Neural progenitor cell (in vitro differentiated cells): ENCODE data around the gene SNAI3. TPM values are rescaled to one million over a fixed set of nuclear protein-coding genes. Genes with fewer than 3 reads are reported as not detected.

Experiments used
- DNase-seq: peaks from one replicate; pipeline ENCODE4 v3.0.0-alpha.2; 2016; ENCODE audit warnings: low spot score
- H2AFZ ChIP-seq: fragments of 200-600 bp; sonication (generic); replicated peaks from 2 replicates; pipeline ENCODE4 v1.6.1; 2016; ENCODE audit warnings: antibody characterized with exemption
- H3F3A ChIP-seq: fragments of 200-600 bp; sonication (generic); 2 replicates; pipeline ENCODE4 v1.6.1; 2016; ENCODE audit warnings: antibody characterized with exemption, low read depth
- H3K27ac ChIP-seq: fragments of 200-600 bp; sonication (generic); 2 replicates; pipeline ENCODE4 v1.5.1; 2016; ENCODE audit warnings: mild to moderate bottlenecking
- H3K27me3 ChIP-seq: fragments of 200-600 bp; sonication (generic); 2 replicates; pipeline ENCODE4 v1.6.1; 2016; ENCODE audit warnings: mild to moderate bottlenecking, moderate library complexity
- H3K36me3 ChIP-seq: fragments of 200-600 bp; sonication (generic); 2 replicates; pipeline ENCODE4 v1.5.1; 2016
- H3K4me1 ChIP-seq: fragments of 200-600 bp; sonication (generic); 2 replicates; pipeline ENCODE4 v1.6.1; 2016; ENCODE audit warnings: mixed run types
- H3K4me2 ChIP-seq: fragments of 200-600 bp; sonication (generic); 2 replicates; pipeline ENCODE4 v1.6.1; 2016
- H3K4me3 ChIP-seq: fragments of 200-600 bp; sonication (generic); 2 replicates; pipeline ENCODE4 v1.5.1; 2016
- H3K79me2 ChIP-seq: fragments of 200-600 bp; sonication (generic); 2 replicates; pipeline ENCODE4 v1.6.1; 2016; ENCODE audit warnings: low read depth
- H3K9ac ChIP-seq: fragments of 200-600 bp; sonication (generic); 2 replicates; pipeline ENCODE4 v1.6.1; 2016
- H3K9me3 ChIP-seq: fragments of 200-600 bp; sonication (generic); 2 replicates; pipeline ENCODE4 v1.5.1; 2016; ENCODE audit warnings: low read depth
- H4K20me1 ChIP-seq: fragments of 200-600 bp; sonication (generic); 2 replicates; pipeline ENCODE4 v1.6.1; 2016; ENCODE audit warnings: low read depth
- H3K27ac Mint-ChIP-seq: 3 replicates; pipeline ENCODE4 v1.8.0; 2021; ENCODE audit warnings: mixed read lengths
- H3K27me3 Mint-ChIP-seq: 2 replicates; pipeline ENCODE4 v1.8.0; 2022; ENCODE audit warnings: low read depth, mild to moderate bottlenecking, inconsistent platforms, moderate library complexity, mixed read lengths; ENCODE audit not compliant: insufficient read depth
- H3K36me3 Mint-ChIP-seq: 3 replicates; pipeline ENCODE4 v1.8.0; 2021; ENCODE audit warnings: mixed read lengths
- H3K4me1 Mint-ChIP-seq: 3 replicates; pipeline ENCODE4 v1.8.0; 2021; ENCODE audit warnings: mixed read lengths
- H3K4me3 Mint-ChIP-seq: 3 replicates; pipeline ENCODE4 v1.8.0; 2021; ENCODE audit warnings: mild to moderate bottlenecking, moderate library complexity, mixed read lengths
- H3K9me3 Mint-ChIP-seq: 3 replicates; pipeline ENCODE4 v1.8.0; 2020; ENCODE audit warnings: mixed read lengths
- EZH2 ChIP-seq: fragments of 200-600 bp; sonication (generic); IDR thresholded peaks from 2 replicates; pipeline ENCODE4 v1.6.1; 2017; ENCODE audit warnings: antibody characterized with exemption, mild to moderate bottlenecking, moderate library complexity
- EZH2phosphoT487 ChIP-seq: fragments of 200-600 bp; sonication (generic); IDR thresholded peaks from 2 replicates; pipeline ENCODE4 v1.6.1; 2017; ENCODE audit warnings: antibody characterized with exemption
- total RNA-seq: library from RNA; depleted of rRNA; stranded (reverse); fragments of >200 nt; gene quantifications from 2 replicates; pipeline ENCODE4 v1.2.3, GENCODE V29; 2015; ENCODE audit warnings: low replicate concordance
- TF ChIP-seq, protein P1 (sequence below): fragments of 200-600 bp; sonication (generic); IDR thresholded peaks from 2 replicates; pipeline ENCODE4 v1.5.1; 2017; ENCODE audit warnings: antibody characterized with exemption, mild to moderate bottlenecking

Gene SNAI3
- total RNA-seq, 1 donor from 2014 or later: not detected

GRCh38 chr16:88700636-88701482 is 14.6 kb upstream of the SNAI3 start:
- H3K9me3 ChIP-seq: no peaks in the 10 kb centered on the region
- H3K79me2 ChIP-seq: peaks cover 19% of the 10 kb centered on the region
- Mint-ChIP-seq H3K27ac (no peak overlapping the region), H3K4me3 (no peak overlapping the region), H3K4me1 (peaks cover 14% of the 10 kb centered on the region), H3K9me3 (no peaks in the 10 kb centered on the region), H3K36me3 (no peaks in the 10 kb centered on the region), H3K27me3 (peaks cover 2% of the 10 kb centered on the region)
- TF ChIP-seq EZH2phosphoT487: no peak
- TF ChIP-seq, protein P1, sequence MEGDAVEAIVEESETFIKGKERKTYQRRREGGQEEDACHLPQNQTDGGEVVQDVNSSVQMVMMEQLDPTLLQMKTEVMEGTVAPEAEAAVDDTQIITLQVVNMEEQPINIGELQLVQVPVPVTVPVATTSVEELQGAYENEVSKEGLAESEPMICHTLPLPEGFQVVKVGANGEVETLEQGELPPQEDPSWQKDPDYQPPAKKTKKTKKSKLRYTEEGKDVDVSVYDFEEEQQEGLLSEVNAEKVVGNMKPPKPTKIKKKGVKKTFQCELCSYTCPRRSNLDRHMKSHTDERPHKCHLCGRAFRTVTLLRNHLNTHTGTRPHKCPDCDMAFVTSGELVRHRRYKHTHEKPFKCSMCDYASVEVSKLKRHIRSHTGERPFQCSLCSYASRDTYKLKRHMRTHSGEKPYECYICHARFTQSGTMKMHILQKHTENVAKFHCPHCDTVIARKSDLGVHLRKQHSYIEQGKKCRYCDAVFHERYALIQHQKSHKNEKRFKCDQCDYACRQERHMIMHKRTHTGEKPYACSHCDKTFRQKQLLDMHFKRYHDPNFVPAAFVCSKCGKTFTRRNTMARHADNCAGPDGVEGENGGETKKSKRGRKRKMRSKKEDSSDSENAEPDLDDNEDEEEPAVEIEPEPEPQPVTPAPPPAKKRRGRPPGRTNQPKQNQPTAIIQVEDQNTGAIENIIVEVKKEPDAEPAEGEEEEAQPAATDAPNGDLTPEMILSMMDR: no peak
- no peak for TF ChIP-seq EZH2
- no peaks in the 10 kb centered on the region for H3K27me3 ChIP-seq
- no peak overlapping the region for H3K4me3 ChIP-seq
- DNase-seq: no peak
- H3F3A ChIP-seq: no peaks in the 10 kb centered on the region
- H3K4me2 ChIP-seq: no peak overlapping the region
- peaks cover 6% of the 10 kb centered on the region for H3K4me1 ChIP-seq
- peaks cover 19% of the 10 kb centered on the region for H4K20me1 ChIP-seq
- no peak overlapping the region for H3K27ac ChIP-seq
- H3K9ac ChIP-seq: no peak overlapping the region
- no peak overlapping the region for H2AFZ ChIP-seq
- no peaks in the 10 kb centered on the region for H3K36me3 ChIP-seq

- H3K4me3 Mint-ChIP-seq: no peak overlapping the region
- H3K4me3 ChIP-seq: no peak overlapping the region
- no peak overlapping the region for H3K27ac ChIP-seq
- peaks cover 10% of the 10 kb centered on the region for H3K4me1 Mint-ChIP-seq
- no peaks in the 10 kb centered on the region for H3F3A ChIP-seq
- H3K36me3 Mint-ChIP-seq: no peaks in the 10 kb centered on the region
- no peaks in the 10 kb centered on the region for H3K9me3 Mint-ChIP-seq
- TF ChIP-seq EZH2phosphoT487 (no peak), EZH2 (no peak)
- TF ChIP-seq, protein P1: no peak
- H4K20me1 ChIP-seq: peaks cover 15% of the 10 kb centered on the region
- no peaks in the 10 kb centered on the region for H3K27me3 ChIP-seq
- H3K9ac ChIP-seq: no peak overlapping the region
- no peak overlapping the region for H2AFZ ChIP-seq
- no peak overlapping the region for H3K4me2 ChIP-seq
- DNase-seq: no peak
- peaks cover 14% of the 10 kb centered on the region for H3K79me2 ChIP-seq
- H3K27me3 Mint-ChIP-seq: peaks cover 2% of the 10 kb centered on the region
- no peak overlapping the region for H3K27ac Mint-ChIP-seq
- no peaks in the 10 kb centered on the region for H3K36me3 ChIP-seq
- no peaks in the 10 kb centered on the region for H3K9me3 ChIP-seq
- peaks cover 4% of the 10 kb centered on the region for H3K4me1 ChIP-seq
Observed at GRCh38 chr16:88700322-88700635, 14.0 kb upstream of the SNAI3 start.

DNA sequence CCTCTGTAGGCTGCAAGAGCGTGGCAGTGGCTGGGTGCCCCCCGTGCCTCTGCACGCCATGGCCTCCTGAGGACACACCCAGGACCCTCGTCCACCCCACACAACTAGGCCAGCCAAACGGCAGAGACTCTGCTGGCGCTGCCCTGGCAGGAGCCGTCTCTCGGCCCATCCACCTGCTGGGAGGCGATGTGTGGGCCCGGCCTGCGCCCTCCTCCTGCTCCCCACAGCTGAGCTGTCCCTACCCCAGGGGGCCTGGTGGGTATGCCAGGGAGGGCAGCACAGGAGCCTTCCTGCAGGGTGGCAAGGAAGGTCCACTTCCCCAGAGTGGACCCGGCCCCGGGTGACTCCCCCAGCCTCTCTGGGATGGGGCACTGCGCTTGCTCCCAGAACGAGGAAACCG is 12.9 kb upstream of the SNAI3 start:
- Mint-ChIP-seq H3K27ac (no peak overlapping the region), H3K4me3 (no peak overlapping the region), H3K9me3 (no peaks in the 10 kb centered on the region), H3K27me3 (peaks cover 2% of the 10 kb centered on the region), H3K36me3 (no peaks in the 10 kb centered on the region), H3K4me1 (peaks cover 4% of the 10 kb centered on the region)
- Histone ChIP-seq H3K4me2 (no peak overlapping the region), H3K36me3 (no peaks in the 10 kb centered on the region), H3K79me2 (peaks cover 3% of the 10 kb centered on the region), H3F3A (no peaks in the 10 kb centered on the region), H3K9me3 (no peaks in the 10 kb centered on the region), H3K4me1 (no peaks in the 10 kb centered on the region), H4K20me1 (peaks cover 4% of the 10 kb centered on the region), H3K27ac (no peak overlapping the region), H3K27me3 (no peaks in the 10 kb centered on the region), H3K4me3 (no peak overlapping the region), H2AFZ (no peak overlapping the region), H3K9ac (no peak overlapping the region)
- DNase-seq: no peak
- no peak for TF ChIP-seq EZH2
- no peak for TF ChIP-seq EZH2phosphoT487
- TF ChIP-seq, protein P1: no peak
